ENCODE data around the gene TLE3. TPM values are rescaled to one million over a fixed set of nuclear protein-coding genes. Genes with fewer than 3 reads are reported as not detected.

TLE3 gene
- polyA plus RNA-seq, 1 of the 3 experiments (the other 2 are of a cell fraction), result 14.7 TPM

- no peak for TF ChIP-seq RCOR1 (IDR thresholded peaks at IDR 0.05; ENCODE audit: low read length)
Observed at GRCh38 chr15:70063261-70063925, 34.3 kb downstream of the TLE3 start (continued).

- ChIA-PET POLR2A (interaction anchor here (2.0 to 2.9 kb wide), 2 partner anchors 34 to 36 kb away, joined by 4 to 14 read pairs; partner anchors contain the start of gene TLE3), CTCF (interaction anchor here (1.0 to 5.1 kb wide), 9 partner anchors 15 to 540 kb away, joined by 3 to 32 read pairs (median 4); partner anchors contain the start of gene TLE3)
- Histone ChIP-seq H3K36me3 (replicated peaks in 1 of 2; ENCODE audit: control insufficient read depth in 1 of 2, insufficient read depth in 2 of 2, low read length in 1 of 2) (peaks cover 20 to 55% of the 10 kb centered on the region in 2 experiments), H3F3A (replicated peaks; ENCODE audit: insufficient read depth) (peaks cover 7% of the 10 kb centered on the region), H3K79me2 (ENCODE audit: insufficient read depth) (no peaks in the 10 kb centered on the region), H3K9me2 (no peaks in the 10 kb centered on the region), H3K9ac (no peak overlapping the region), H4K20me1 (ENCODE audit: insufficient read depth) (peaks cover 36% of the 10 kb centered on the region), H3K4me2 (peak overlapping the region; percentile 83), H3K27me3 (ENCODE audit: insufficient read depth) (no peaks in the 10 kb centered on the region), H3K4me1 (ENCODE audit: control insufficient read depth in 1 of 2, insufficient read depth in 2 of 2, low read depth in 1 of 2, low read length in 1 of 2) (peaks cover 13 to 67% of the 10 kb centered on the region in 2 experiments; a peak in 3 of 4 replicates), H3K27ac (ENCODE audit: low read depth in 2 of 2, low read length in 1 of 2) (peak overlapping the region; percentile 63 to 78), H3K4me3 (ENCODE audit: low read depth in 2 of 2, low read length in 1 of 2) (peak overlapping the region; percentile 19 to 25; a peak in 1 of 4 replicates), H2AFZ (ENCODE audit: low read depth) (no peak overlapping the region), H3K9me3 (no peaks in the 10 kb centered on the region)
- TF ChIP-seq RXRA (IDR thresholded peaks at IDR 0.05; ENCODE audit: borderline replicate concordance, low read depth) (no peak; the same call in 1 of the 2 replicates), TCF12 (IDR thresholded peaks at IDR 0.05) (peak; percentile 88), TAF1 (IDR thresholded peaks at IDR 0.05; ENCODE audit: borderline replicate concordance, low read depth, low read length) (peak; percentile 16; the same call in 1 of the 2 replicates), ZBTB33 (IDR thresholded peaks at IDR 0.05; ENCODE audit: borderline replicate concordance, low read depth) (peak; percentile 55; the same call in 1 of the 2 replicates), NRF1 (IDR thresholded peaks at IDR 0.05; ENCODE audit: low read depth, low read length) (peak; percentile 56), SIN3A (IDR thresholded peaks at IDR 0.05; ENCODE audit: borderline replicate concordance, low read depth, low read length) (peak; percentile 79; the same call in 1 of the 2 replicates), CHD2 (IDR thresholded peaks at IDR 0.05; ENCODE audit: low read length, partially characterized antibody) (peak; percentile 73), NFIC (IDR thresholded peaks at IDR 0.05; ENCODE audit: borderline replicate concordance) (peak; percentile 99), PBX3 (IDR thresholded peaks at IDR 0.05) (peak; percentile 80), RAD21 (IDR thresholded peaks at IDR 0.05; ENCODE audit: low read length) (peak; percentile 2; the same call in 1 of the 2 replicates), GATA2 (CRISPR knock-in tag; IDR thresholded peaks at IDR 0.05) (no peak; the same call in none of the 2 replicates), YY1 (IDR thresholded peaks at IDR 0.05; ENCODE audit: low read depth) (0 out of 2 replicates have a peak, but pooled peaks have one; percentile 5), ELF1 (IDR thresholded peaks at IDR 0.05) (no peak), MXI1 (IDR thresholded peaks at IDR 0.05; ENCODE audit: low read depth, low read length) (peak; percentile 95), TEAD4 (IDR thresholded peaks at IDR 0.05; ENCODE audit: borderline replicate concordance, insufficient read depth) (peak; percentile 49; the same call in 1 of the 2 replicates), EP300 (IDR thresholded peaks at IDR 0.05; ENCODE audit: borderline replicate concordance in 1 of 2, low read depth in 1 of 2, low read length in 1 of 2) (0 out of 4 replicates have a peak, but pooled peaks have one; percentile 7 to 54), GABPA (IDR thresholded peaks at IDR 0.05; ENCODE audit: low read depth) (no peak), RCOR1 (IDR thresholded peaks at IDR 0.05; ENCODE audit: low read length) (0 out of 2 replicates have a peak, but pooled peaks have one; percentile 49), FOXJ3 (CRISPR knock-in tag; IDR thresholded peaks at IDR 0.05) (peak; percentile 66), RFX5 (IDR thresholded peaks at IDR 0.05; ENCODE audit: low read length) (no peak)
- TF ChIP-seq, protein P1, sequence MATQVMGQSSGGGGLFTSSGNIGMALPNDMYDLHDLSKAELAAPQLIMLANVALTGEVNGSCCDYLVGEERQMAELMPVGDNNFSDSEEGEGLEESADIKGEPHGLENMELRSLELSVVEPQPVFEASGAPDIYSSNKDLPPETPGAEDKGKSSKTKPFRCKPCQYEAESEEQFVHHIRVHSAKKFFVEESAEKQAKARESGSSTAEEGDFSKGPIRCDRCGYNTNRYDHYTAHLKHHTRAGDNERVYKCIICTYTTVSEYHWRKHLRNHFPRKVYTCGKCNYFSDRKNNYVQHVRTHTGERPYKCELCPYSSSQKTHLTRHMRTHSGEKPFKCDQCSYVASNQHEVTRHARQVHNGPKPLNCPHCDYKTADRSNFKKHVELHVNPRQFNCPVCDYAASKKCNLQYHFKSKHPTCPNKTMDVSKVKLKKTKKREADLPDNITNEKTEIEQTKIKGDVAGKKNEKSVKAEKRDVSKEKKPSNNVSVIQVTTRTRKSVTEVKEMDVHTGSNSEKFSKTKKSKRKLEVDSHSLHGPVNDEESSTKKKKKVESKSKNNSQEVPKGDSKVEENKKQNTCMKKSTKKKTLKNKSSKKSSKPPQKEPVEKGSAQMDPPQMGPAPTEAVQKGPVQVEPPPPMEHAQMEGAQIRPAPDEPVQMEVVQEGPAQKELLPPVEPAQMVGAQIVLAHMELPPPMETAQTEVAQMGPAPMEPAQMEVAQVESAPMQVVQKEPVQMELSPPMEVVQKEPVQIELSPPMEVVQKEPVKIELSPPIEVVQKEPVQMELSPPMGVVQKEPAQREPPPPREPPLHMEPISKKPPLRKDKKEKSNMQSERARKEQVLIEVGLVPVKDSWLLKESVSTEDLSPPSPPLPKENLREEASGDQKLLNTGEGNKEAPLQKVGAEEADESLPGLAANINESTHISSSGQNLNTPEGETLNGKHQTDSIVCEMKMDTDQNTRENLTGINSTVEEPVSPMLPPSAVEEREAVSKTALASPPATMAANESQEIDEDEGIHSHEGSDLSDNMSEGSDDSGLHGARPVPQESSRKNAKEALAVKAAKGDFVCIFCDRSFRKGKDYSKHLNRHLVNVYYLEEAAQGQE (IDR thresholded peaks at IDR 0.05; ENCODE audit: low read depth, low read length), result no peak
- TF ChIP-seq, protein P2, sequence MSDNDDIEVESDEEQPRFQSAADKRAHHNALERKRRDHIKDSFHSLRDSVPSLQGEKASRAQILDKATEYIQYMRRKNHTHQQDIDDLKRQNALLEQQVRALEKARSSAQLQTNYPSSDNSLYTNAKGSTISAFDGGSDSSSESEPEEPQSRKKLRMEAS (IDR thresholded peaks at IDR 0.05; ENCODE audit: low read depth), result peak; percentile 91
- 21% methylated on average over 29 of the region's 29 CpGs for WGBS (ENCODE audit: low lambda C conversion rate)
- DNase-seq, result peak; percentile 91
Observed at GRCh38 chr15:70062321-70062956, 35.3 kb downstream of the TLE3 start.
